Measurements from ENCODE around the gene BUB3.

- TF ChIP-seq, protein P1, sequence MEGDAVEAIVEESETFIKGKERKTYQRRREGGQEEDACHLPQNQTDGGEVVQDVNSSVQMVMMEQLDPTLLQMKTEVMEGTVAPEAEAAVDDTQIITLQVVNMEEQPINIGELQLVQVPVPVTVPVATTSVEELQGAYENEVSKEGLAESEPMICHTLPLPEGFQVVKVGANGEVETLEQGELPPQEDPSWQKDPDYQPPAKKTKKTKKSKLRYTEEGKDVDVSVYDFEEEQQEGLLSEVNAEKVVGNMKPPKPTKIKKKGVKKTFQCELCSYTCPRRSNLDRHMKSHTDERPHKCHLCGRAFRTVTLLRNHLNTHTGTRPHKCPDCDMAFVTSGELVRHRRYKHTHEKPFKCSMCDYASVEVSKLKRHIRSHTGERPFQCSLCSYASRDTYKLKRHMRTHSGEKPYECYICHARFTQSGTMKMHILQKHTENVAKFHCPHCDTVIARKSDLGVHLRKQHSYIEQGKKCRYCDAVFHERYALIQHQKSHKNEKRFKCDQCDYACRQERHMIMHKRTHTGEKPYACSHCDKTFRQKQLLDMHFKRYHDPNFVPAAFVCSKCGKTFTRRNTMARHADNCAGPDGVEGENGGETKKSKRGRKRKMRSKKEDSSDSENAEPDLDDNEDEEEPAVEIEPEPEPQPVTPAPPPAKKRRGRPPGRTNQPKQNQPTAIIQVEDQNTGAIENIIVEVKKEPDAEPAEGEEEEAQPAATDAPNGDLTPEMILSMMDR (IDR thresholded peaks at IDR 0.05; ENCODE audit: borderline replicate concordance, extremely low read depth, low read length, poor library complexity, severe bottlenecking): no peak
- no peak for TF ChIP-seq EZH2 (IDR thresholded peaks at IDR 0.05; ENCODE audit: borderline replicate concordance, low read depth, low read length, severe bottlenecking)
These were observed 28.0 kb upstream of the BUB3 start for GRCh38 chr10:123126246-123126645.
